Measurements from ENCODE around the gene ZNF335. TPM values are rescaled to one million over a fixed set of nuclear protein-coding genes. Genes with fewer than 3 reads are reported as not detected.
A peak's percentile ranks its signal among the peaks of the same experiment; 100 is the strongest.

ZNF335 gene
- total RNA-seq, 4 donors from 2014 or later = 34.3 to 60.1 (median 53.6) TPM

GRCh38 chr20:45952861-45953260, 19.1 kb downstream of the ZNF335 start:
- no peak for DNase-seq
- Histone ChIP-seq H3K9me3 (no peaks in the 10 kb centered on the region), H3K36me3 (peaks cover 0 to 80% (median 0%) of the 10 kb centered on the region in 3 donors), H3K4me3 (no peak overlapping the region), H3K27me3 (no peaks in the 10 kb centered on the region), H3K27ac (no peak overlapping the region), H3K4me1 (no peaks in the 10 kb centered on the region)
- TF ChIP-seq POLR2A (IDR thresholded peaks at IDR 0.05) (no peak), CTCF (IDR thresholded peaks at IDR 0.05) (no peak)

GRCh38 chr20:45951925-45952834, 19.8 kb downstream of the ZNF335 start:
- no peak for TF ChIP-seq POLR2A (IDR thresholded peaks at IDR 0.05)
- no peak for TF ChIP-seq CTCF (IDR thresholded peaks at IDR 0.05)
- peaks cover 0 to 80% (median 0%) of the 10 kb centered on the region in 3 donors for H3K36me3 ChIP-seq
- no peaks in the 10 kb centered on the region for H3K4me1 ChIP-seq
- H3K9me3 ChIP-seq = no peaks in the 10 kb centered on the region
- no peak overlapping the region for H3K4me3 ChIP-seq
- H3K27me3 ChIP-seq = no peaks in the 10 kb centered on the region
- no peak for DNase-seq
- no peak overlapping the region for H3K27ac ChIP-seq

GRCh38 chr20:45950330-45950646, 21.7 kb downstream of the ZNF335 start:
- TF ChIP-seq CTCF (IDR thresholded peaks at IDR 0.05) (no peak), POLR2A (IDR thresholded peaks at IDR 0.05) (no peak)
- no peak for DNase-seq
- H3K4me3 ChIP-seq = no peak overlapping the region
- H3K27ac ChIP-seq = no peak overlapping the region
- no peaks in the 10 kb centered on the region for H3K27me3 ChIP-seq
- H3K36me3 ChIP-seq = peaks cover 0 to 85% (median 0%) of the 10 kb centered on the region in 3 donors
- H3K9me3 ChIP-seq = no peaks in the 10 kb centered on the region
- peaks cover 0 to 6% (median 0%) of the 10 kb centered on the region in 4 donors for H3K4me1 ChIP-seq

GRCh38 chr20:45949542-45950329, 22.3 kb downstream of the ZNF335 start:
- Histone ChIP-seq H3K36me3 (peaks cover 0 to 90% (median 0%) of the 10 kb centered on the region in 3 donors), H3K4me3 (no peak overlapping the region), H3K9me3 (no peaks in the 10 kb centered on the region), H3K27me3 (no peaks in the 10 kb centered on the region), H3K27ac (peak overlapping the region in 1 of 4 donors; percentile 10), H3K4me1 (peaks cover 0 to 6% (median 0%) of the 10 kb centered on the region in 4 donors)
- DNase-seq = no peak
- TF ChIP-seq CTCF (IDR thresholded peaks at IDR 0.05) (no peak), POLR2A (IDR thresholded peaks at IDR 0.05) (no peak)

- TF ChIP-seq CTCF (IDR thresholded peaks at IDR 0.05) (no peak), POLR2A (IDR thresholded peaks at IDR 0.05) (no peak)
- Histone ChIP-seq H3K36me3 (peaks cover 0 to 98% (median 0%) of the 10 kb centered on the region in 3 donors), H3K27ac (peak overlapping the region in 1 of 4 donors; percentile 10)
Observed at GRCh38 chr20:45948742-45949541, 23.1 kb downstream of the ZNF335 start.

More at GRCh38 chr20:45948742-45949541, 23.1 kb downstream of the ZNF335 start:
- Histone ChIP-seq H3K4me1 (peaks cover 0 to 6% (median 0%) of the 10 kb centered on the region in 4 donors), H3K9me3 (no peaks in the 10 kb centered on the region), H3K4me3 (no peak overlapping the region), H3K27me3 (no peaks in the 10 kb centered on the region)
- DNase-seq = no peak

Data from Peyer's patch (tissue), 4 donors.